Neural cell (in vitro differentiated cells): ENCODE measurements around the gene NOD2. TPM values are rescaled to one million over a fixed set of nuclear protein-coding genes. Genes with fewer than 3 reads are reported as not detected.

ENCODE experiments used
- H2AFZ ChIP-seq: fragments of 200-600, 300-800 bp; sonication (generic), shearing (Covaris generic); 2 replicates; pipeline ENCODE4 v1.6.0; 2014; ENCODE audit warnings: low read depth, mild to moderate bottlenecking, antibody characterized with exemption, low read length, moderate library complexity
- H3F3A ChIP-seq: fragments of 200-600 bp; shearing (Covaris generic); 2 replicates; pipeline ENCODE4 v1.6.1; 2016; ENCODE audit warnings: mild to moderate bottlenecking, moderate library complexity, mixed read lengths, antibody characterized with exemption, low read length; ENCODE audit not compliant: insufficient read depth, poor library complexity, severe bottlenecking
- H3K27ac ChIP-seq: fragments of 200-600, 300-800 bp; sonication (generic), shearing (Covaris generic); 2 replicates; pipeline ENCODE4 v1.5.1; 2014; ENCODE audit warnings: mild to moderate bottlenecking, low read length, moderate library complexity
- H3K27me3 ChIP-seq: fragments of 300-800, 200-600 bp; sonication (generic), shearing (Covaris generic); 2 replicates; pipeline ENCODE4 v1.6.0; 2014; ENCODE audit warnings: mild to moderate bottlenecking, low read depth, low read length, moderate library complexity; ENCODE audit not compliant: insufficient read depth
- H3K36me3 ChIP-seq: fragments of 300-800, 200-600 bp; sonication (generic), shearing (Covaris generic); 2 replicates; pipeline ENCODE4 v1.5.1; 2014; ENCODE audit warnings: mild to moderate bottlenecking, antibody characterized with exemption, low read length, moderate library complexity; ENCODE audit not compliant: insufficient read depth
- H3K4me2 ChIP-seq: fragments of 300-800, 200-600 bp; sonication (generic), shearing (Covaris generic); 2 replicates; pipeline ENCODE4 v1.6.0; 2014; ENCODE audit warnings: mild to moderate bottlenecking, low read length
- H3K4me3 ChIP-seq: fragments of 300-800, 200-600 bp; sonication (generic), shearing (Covaris generic); 2 replicates; pipeline ENCODE4 v1.5.1; 2014; ENCODE audit warnings: mild to moderate bottlenecking, low read length, moderate library complexity
- H3K79me2 ChIP-seq: fragments of 200-600 bp; shearing (Covaris generic); replicated peaks from 2 replicates; pipeline ENCODE4 v1.6.0; 2014; ENCODE audit warnings: mild to moderate bottlenecking, low read length, moderate library complexity; ENCODE audit not compliant: insufficient read depth
- H3K9ac ChIP-seq: fragments of 300-800, 200-600 bp; sonication (generic), shearing (Covaris generic); 2 replicates; pipeline ENCODE4 v1.6.1; 2016; ENCODE audit warnings: mild to moderate bottlenecking, low read length, mixed read lengths
- H3K9me2 ChIP-seq: fragments of 200-600 bp; shearing (Covaris generic); 2 replicates; pipeline ENCODE4 v1.6.1; 2016; ENCODE audit warnings: mild to moderate bottlenecking, low read length, mixed read lengths; ENCODE audit not compliant: insufficient read depth
- H3K9me3 ChIP-seq: fragments of 200-600, 300-800 bp; sonication (generic), shearing (Covaris generic); 2 replicates; pipeline ENCODE4 v1.6.1; 2016; ENCODE audit warnings: mild to moderate bottlenecking, mixed run types, low read length, moderate library complexity, mixed read lengths
- H4K20me1 ChIP-seq: fragments of 200-600 bp; shearing (Covaris generic); 2 replicates; pipeline ENCODE4 v1.6.1; 2016; ENCODE audit warnings: mild to moderate bottlenecking, mixed run types; ENCODE audit not compliant: insufficient read depth
- CTCF ChIP-seq: fragments of 450-650 bp; IDR thresholded peaks from 2 replicates; pipeline ENCODE4 v1.5.1; 2014; ENCODE audit warnings: antibody characterized with exemption, mild to moderate bottlenecking, moderate library complexity; ENCODE audit not compliant: poor library complexity, severe bottlenecking
- EP300 ChIP-seq: fragments of 450-650 bp; conservative IDR thresholded peaks from 2 replicates; pipeline ENCODE4 v1.6.1; 2014; ENCODE audit warnings: antibody characterized with exemption, mild to moderate bottlenecking, moderate library complexity; ENCODE audit not compliant: poor library complexity, severe bottlenecking
- EZH2 ChIP-seq: fragments of 200-600, 300-800 bp; shearing (Covaris generic), sonication (generic); IDR thresholded peaks from 2 replicates; pipeline ENCODE4 v1.6.1; 2014; ENCODE audit warnings: antibody characterized with exemption, low read length, borderline replicate concordance, mild to moderate bottlenecking; ENCODE audit not compliant: insufficient read depth, poor library complexity, severe bottlenecking
- MXI1 ChIP-seq: fragments of 450-650 bp; conservative IDR thresholded peaks from 2 replicates; pipeline ENCODE4 v1.6.1; 2014; ENCODE audit warnings: antibody characterized with exemption, mild to moderate bottlenecking; ENCODE audit not compliant: poor library complexity, severe bottlenecking
- POLR2AphosphoS5 ChIP-seq: IDR thresholded peaks from 2 replicates; pipeline ENCODE4 v1.6.1; 2012
- RAD21 ChIP-seq: fragments of 450-650 bp; conservative IDR thresholded peaks from 2 replicates; pipeline ENCODE4 v1.6.1; 2014; ENCODE audit warnings: antibody characterized with exemption, mild to moderate bottlenecking, moderate library complexity
- SMC3 ChIP-seq: fragments of 450-650 bp; conservative IDR thresholded peaks from 2 replicates; pipeline ENCODE4 v1.6.1; 2014; ENCODE audit warnings: antibody characterized with exemption, mild to moderate bottlenecking, moderate library complexity; ENCODE audit not compliant: poor library complexity
- TAF1 ChIP-seq: IDR thresholded peaks from 2 replicates; pipeline ENCODE4 v1.6.1; 2012; ENCODE audit warnings: low read depth
- polyA plus RNA-seq: library from polyadenylated mRNA; depleted of rRNA; stranded (reverse); fragments of >200 nt; gene quantifications from 2 replicates; pipeline ENCODE4 v1.2.3, GENCODE V29; 2014
- TF ChIP-seq, protein P1 (sequence below): IDR thresholded peaks from 2 replicates; pipeline ENCODE4 v1.6.1; 2012; ENCODE audit warnings: borderline replicate concordance

Gene NOD2
- polyA plus RNA-seq, 1 donor from 2014 or later = not detected

- Histone ChIP-seq H3K36me3 (no peaks in the 10 kb centered on the region), H3F3A (no peaks in the 10 kb centered on the region), H3K4me2 (no peak overlapping the region), H4K20me1 (no peaks in the 10 kb centered on the region), H3K79me2 (no peaks in the 10 kb centered on the region), H2AFZ (no peak overlapping the region), H3K4me3 (peak overlapping the region; percentile 87), H3K9ac (no peak overlapping the region), H3K9me2 (no peaks in the 10 kb centered on the region), H3K27ac (no peak overlapping the region), H3K27me3 (no peaks in the 10 kb centered on the region), H3K9me3 (no peaks in the 10 kb centered on the region)
- TF ChIP-seq EZH2 = no peak
Observed at GRCh38 chr16:50744881-50745280, 51.5 kb downstream of the NOD2 start.

DNA sequence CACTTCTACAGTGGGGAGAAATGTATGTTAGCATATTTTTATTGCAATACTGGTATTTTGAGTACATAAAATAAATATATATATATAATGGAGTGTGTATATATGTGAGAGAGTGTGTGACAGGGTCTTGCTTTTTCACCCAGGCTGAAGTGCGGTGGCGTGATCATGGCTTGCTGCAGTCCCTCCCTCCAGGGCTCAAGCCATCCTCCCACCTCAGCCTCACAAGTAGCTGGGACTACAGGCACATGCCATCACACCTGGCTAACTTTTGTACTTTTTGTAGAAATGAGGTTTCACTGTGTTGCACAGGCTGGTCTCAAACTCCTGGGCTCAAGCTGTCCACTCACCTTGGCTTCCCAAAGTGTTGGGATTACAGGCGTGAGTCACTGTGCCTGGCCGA is 52.5 kb downstream of the NOD2 start:
- H4K20me1 ChIP-seq = no peaks in the 10 kb centered on the region
- H3K9ac ChIP-seq = no peak overlapping the region
- no peaks in the 10 kb centered on the region for H3K9me2 ChIP-seq
- H3K36me3 ChIP-seq = no peaks in the 10 kb centered on the region
- no peaks in the 10 kb centered on the region for H3F3A ChIP-seq
- H3K4me2 ChIP-seq = no peak overlapping the region
- no peak overlapping the region for H3K27ac ChIP-seq
- H3K9me3 ChIP-seq = no peaks in the 10 kb centered on the region
- H3K79me2 ChIP-seq = no peaks in the 10 kb centered on the region
- no peak for TF ChIP-seq CTCF
- no peak for TF ChIP-seq TAF1
- TF ChIP-seq SMC3 = no peak
- no peak for TF ChIP-seq MXI1
- TF ChIP-seq POLR2AphosphoS5 = no peak
- no peak for TF ChIP-seq EZH2
- no peak for TF ChIP-seq RAD21
- no peak for TF ChIP-seq EP300
- TF ChIP-seq, protein P1, sequence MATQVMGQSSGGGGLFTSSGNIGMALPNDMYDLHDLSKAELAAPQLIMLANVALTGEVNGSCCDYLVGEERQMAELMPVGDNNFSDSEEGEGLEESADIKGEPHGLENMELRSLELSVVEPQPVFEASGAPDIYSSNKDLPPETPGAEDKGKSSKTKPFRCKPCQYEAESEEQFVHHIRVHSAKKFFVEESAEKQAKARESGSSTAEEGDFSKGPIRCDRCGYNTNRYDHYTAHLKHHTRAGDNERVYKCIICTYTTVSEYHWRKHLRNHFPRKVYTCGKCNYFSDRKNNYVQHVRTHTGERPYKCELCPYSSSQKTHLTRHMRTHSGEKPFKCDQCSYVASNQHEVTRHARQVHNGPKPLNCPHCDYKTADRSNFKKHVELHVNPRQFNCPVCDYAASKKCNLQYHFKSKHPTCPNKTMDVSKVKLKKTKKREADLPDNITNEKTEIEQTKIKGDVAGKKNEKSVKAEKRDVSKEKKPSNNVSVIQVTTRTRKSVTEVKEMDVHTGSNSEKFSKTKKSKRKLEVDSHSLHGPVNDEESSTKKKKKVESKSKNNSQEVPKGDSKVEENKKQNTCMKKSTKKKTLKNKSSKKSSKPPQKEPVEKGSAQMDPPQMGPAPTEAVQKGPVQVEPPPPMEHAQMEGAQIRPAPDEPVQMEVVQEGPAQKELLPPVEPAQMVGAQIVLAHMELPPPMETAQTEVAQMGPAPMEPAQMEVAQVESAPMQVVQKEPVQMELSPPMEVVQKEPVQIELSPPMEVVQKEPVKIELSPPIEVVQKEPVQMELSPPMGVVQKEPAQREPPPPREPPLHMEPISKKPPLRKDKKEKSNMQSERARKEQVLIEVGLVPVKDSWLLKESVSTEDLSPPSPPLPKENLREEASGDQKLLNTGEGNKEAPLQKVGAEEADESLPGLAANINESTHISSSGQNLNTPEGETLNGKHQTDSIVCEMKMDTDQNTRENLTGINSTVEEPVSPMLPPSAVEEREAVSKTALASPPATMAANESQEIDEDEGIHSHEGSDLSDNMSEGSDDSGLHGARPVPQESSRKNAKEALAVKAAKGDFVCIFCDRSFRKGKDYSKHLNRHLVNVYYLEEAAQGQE = no peak
- H2AFZ ChIP-seq = no peak overlapping the region
- no peaks in the 10 kb centered on the region for H3K27me3 ChIP-seq
- no peak overlapping the region for H3K4me3 ChIP-seq
